Left lung (tissue), 10 donors: ENCODE results near the gene RAF1. TPM values are rescaled to one million over a fixed set of nuclear protein-coding genes. Genes with fewer than 3 reads are reported as not detected.
"Not testable (repeated sequence)": the region's sequence is repeated elsewhere in the genome, so short reads cannot be mapped to it uniquely, and the experiment has no call there.

ENCODE experiments used
- ATAC-seq: fragments of 200-7000 bp; cut with Tn5 transposase; one replicate; pipeline ENCODE4 v1.9.1; 2020; ENCODE audit warnings: moderate library complexity
- DNase-seq, 4 donors: peaks; one replicate each; pipeline ENCODE4 v3.0.0-alpha.2; 2013 to 2020
- H3K27ac ChIP-seq, 2 donors: fragments of 200-600 bp; sonication (generic) in 1 of 2; one replicate each; pipeline versions ENCODE4 v1.5.0 to v1.8.0; 2020 to 2021
- H3K27me3 ChIP-seq, 2 donors: fragments of 200-600 bp; sonication (generic) in 1 of 2; one replicate each; pipeline versions ENCODE4 v1.5.0 to v1.8.0; 2020 to 2021
- H3K36me3 ChIP-seq, 2 donors: fragments of 200-600 bp; sonication (generic) in 1 of 2; one replicate each; pipeline versions ENCODE4 v1.5.0 to v1.8.0; 2020 to 2021
- H3K4me1 ChIP-seq, 2 donors: fragments of 200-600 bp; one replicate each; pipeline ENCODE4 v1.8.0; 2021
- H3K4me3 ChIP-seq, 2 donors: fragments of 200-600 bp; sonication (generic) in 1 of 2; one replicate each; pipeline versions ENCODE4 v1.5.0 to v1.8.0; 2020 to 2021; ENCODE audit warnings: mild to moderate bottlenecking in 1 of 2
- H3K9me3 ChIP-seq, 2 donors: fragments of 200-600 bp; sonication (generic) in 1 of 2; one replicate each; pipeline versions ENCODE4 v1.5.0 to v1.8.0; 2020 to 2021
- intact Hi-C, 2 donors: fragments of 100-400 bp; cut with DNase I; formaldehyde crosslinking; loops; one replicate each; pipeline versions ENCODE4 v1.11.2 to v1.14.2; 2022
- polyA plus RNA-seq, 6 donors: library from polyadenylated mRNA; unstranded; fragments of 120-200 nt; gene quantifications; one replicate each; pipeline ENCODE4 v1.2.1, GENCODE V29; 2013; ENCODE audit not compliant: insufficient read length in 6 of 6
- total RNA-seq, 2 donors: library from RNA; stranded (reverse); fragmentation: NEBNext Ultra II Directional; extraction: Animal tissue kit (Norgen Biotek cat#: 25700); gene quantifications; one replicate each; pipeline ENCODE4 v1.2.1, GENCODE V29; 2021
- TF ChIP-seq, protein P1 (sequence below), 2 donors: fragments of 200-600 bp; sonication (generic) in 1 of 2; IDR thresholded peaks; one replicate each; pipeline versions ENCODE4 v1.5.0 to v1.8.0; 2021; ENCODE audit warnings: antibody characterized with exemption in 2 of 2
- donor health status: DM: no; HTN: yes; CAD: no.
- donor health status: DM: no; HTN: no; CAD: no.

The RAF1 gene
- total and polyA plus RNA-seq, 8 donors = 75.8 to 147 (median 128) TPM

DNA sequence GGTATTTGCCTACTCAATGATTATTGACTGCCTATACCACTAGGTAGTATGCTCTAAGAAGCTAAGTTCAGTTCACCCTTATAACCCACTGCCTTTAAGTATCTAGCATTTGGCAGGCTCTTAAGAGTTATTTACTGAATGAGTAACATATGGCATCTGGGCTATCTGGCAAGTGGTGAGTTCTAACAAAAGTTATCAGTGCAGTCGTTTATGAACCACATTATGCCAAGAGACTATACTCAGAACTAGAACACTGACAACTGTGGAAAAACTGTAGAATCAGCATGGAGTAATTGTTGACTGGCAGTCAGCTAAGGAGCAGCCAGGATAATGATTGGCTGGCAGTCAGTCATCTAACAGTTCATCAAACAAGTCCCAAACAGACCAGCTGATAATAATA is 25.8 kb downstream of the RAF1 start:
- Histone ChIP-seq H3K9me3 (no peaks in the 10 kb centered on the region), H3K27me3 (no peaks in the 10 kb centered on the region), H3K4me1 (peaks cover 0 to 10% of the 10 kb centered on the region in 2 donors), H3K4me3 (no peak overlapping the region), H3K27ac (no peak overlapping the region), H3K36me3 (peaks cover 0 to 16% of the 10 kb centered on the region in 2 donors)
- DNase-seq (peak in 2 of 4 donors; percentile 38 to 59), ATAC-seq (peak; percentile 75)
- TF ChIP-seq, protein P1, sequence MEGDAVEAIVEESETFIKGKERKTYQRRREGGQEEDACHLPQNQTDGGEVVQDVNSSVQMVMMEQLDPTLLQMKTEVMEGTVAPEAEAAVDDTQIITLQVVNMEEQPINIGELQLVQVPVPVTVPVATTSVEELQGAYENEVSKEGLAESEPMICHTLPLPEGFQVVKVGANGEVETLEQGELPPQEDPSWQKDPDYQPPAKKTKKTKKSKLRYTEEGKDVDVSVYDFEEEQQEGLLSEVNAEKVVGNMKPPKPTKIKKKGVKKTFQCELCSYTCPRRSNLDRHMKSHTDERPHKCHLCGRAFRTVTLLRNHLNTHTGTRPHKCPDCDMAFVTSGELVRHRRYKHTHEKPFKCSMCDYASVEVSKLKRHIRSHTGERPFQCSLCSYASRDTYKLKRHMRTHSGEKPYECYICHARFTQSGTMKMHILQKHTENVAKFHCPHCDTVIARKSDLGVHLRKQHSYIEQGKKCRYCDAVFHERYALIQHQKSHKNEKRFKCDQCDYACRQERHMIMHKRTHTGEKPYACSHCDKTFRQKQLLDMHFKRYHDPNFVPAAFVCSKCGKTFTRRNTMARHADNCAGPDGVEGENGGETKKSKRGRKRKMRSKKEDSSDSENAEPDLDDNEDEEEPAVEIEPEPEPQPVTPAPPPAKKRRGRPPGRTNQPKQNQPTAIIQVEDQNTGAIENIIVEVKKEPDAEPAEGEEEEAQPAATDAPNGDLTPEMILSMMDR (IDR thresholded peaks at IDR 0.05) = no peak
- intact Hi-C loops = no loop called here

DNA sequence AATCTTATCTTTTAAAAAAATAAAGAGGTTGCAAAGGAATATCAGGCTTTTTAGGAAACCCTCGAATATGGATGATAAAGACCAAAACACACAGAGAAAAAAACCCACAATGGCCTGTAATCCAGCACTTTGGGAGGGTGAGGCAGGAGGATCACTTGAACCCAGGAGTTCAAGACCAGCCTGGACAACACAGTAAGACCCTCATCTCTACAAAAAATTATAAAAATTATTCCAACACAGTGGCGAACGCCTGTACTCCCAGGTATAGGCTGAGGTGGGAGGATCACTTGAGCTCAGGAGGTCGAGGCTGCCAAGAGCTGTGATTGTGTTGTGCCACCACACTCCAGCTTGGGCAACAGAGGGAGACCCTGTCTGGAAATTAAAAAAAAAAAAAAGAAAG is 30.8 kb downstream of the RAF1 start:
- intact Hi-C loops = no loop called here
- no peak for ATAC-seq

DNA sequence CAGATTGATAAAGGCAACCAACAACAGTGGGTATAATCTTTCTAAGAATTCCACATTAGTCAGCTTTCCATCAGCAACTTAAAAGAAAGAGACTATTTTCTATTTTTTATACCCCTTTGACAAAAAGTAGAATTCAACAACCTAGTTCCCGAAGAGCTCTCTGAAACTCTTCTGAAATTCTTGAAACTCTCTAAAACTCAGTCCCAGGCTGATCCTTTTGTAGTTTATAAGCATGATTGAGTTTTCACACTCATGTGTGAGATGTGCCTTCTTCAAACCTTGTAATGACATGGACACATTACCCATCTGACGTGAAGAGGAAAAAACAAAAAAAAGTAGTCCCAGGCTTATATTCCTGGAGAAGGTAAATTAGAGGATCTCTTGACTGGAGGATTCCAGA is 31.4 kb downstream of the RAF1 start:
- TF ChIP-seq, protein P1 (IDR thresholded peaks at IDR 0.05) = no peak
- DNase-seq (no peak), ATAC-seq (no peak)
- Histone ChIP-seq H3K4me1 (peaks cover 7 to 43% of the 10 kb centered on the region in 2 donors), H3K27ac (no peak overlapping the region), H3K27me3 (no peaks in the 10 kb centered on the region), H3K9me3 (no peaks in the 10 kb centered on the region), H3K4me3 (no peak overlapping the region), H3K36me3 (peaks cover 0 to 9% of the 10 kb centered on the region in 2 donors)
- intact Hi-C loops = no loop called here

More for the DNA sequence above, 30.8 kb downstream of the RAF1 start:
- no peak for DNase-seq
- TF ChIP-seq, protein P1 (IDR thresholded peaks at IDR 0.05) = no peak
- Histone ChIP-seq H3K4me3 (no peak overlapping the region), H3K9me3 (no peaks in the 10 kb centered on the region), H3K4me1 (peaks cover 7 to 37% of the 10 kb centered on the region in 2 donors), H3K27me3 (no peaks in the 10 kb centered on the region), H3K36me3 (peaks cover 0 to 9% of the 10 kb centered on the region in 2 donors), H3K27ac (no peak overlapping the region)

DNA sequence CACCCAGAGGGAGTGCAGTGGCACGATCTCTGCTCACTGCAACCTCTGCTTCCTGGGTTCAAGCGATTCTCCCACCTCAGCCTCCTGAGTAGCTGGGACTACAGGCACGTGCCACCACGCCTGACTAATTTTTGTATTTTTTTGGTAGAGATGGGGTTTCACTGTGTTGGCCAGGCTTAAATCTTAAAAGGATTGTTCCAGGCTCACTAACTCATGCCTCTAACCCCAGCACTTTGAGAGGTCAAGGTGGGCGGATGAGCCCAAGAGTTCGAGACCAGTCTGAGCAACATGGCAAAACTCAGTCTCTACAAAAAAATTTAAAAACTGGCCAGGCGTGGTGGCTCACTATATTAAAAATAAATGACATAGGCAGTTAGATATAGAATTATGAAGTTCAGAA is 33.1 kb downstream of the RAF1 start:
- H3K27me3 ChIP-seq, intact Hi-C loops, DNase-seq, ATAC-seq, H3K9me3 ChIP-seq, H3K4me3 ChIP-seq, H3K36me3 ChIP-seq: not testable (repeated sequence)
- Histone ChIP-seq H3K4me1 (peaks cover 7 to 58% of the 10 kb centered on the region in 2 donors), H3K27ac (peak overlapping the region in 1 of 2 donors; percentile 37)

DNA sequence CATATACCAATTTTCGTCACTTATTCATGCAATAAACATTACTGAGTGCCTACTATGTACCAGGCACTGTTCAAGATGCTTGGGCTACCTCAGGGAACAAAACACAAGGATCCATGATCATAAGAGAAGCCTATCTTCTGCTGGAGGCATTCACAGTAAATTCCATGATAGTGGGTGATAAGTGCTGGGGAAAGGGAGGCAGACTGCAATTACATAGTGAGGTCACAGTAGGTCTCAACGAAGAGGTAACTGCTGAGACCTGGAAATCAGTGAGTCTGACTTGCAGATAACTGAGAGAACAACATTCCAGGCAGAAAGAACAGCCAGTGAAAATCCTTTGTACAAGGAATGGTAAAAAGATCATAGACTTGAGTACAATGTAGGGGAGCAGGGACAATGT is 33.6 kb downstream of the RAF1 start:
- intact Hi-C loops = no loop called here
- no peaks in the 10 kb centered on the region for H3K27me3 ChIP-seq
- H3K4me1 ChIP-seq = peaks cover 7 to 63% of the 10 kb centered on the region in 2 donors
- no peak overlapping the region for H3K4me3 ChIP-seq
- ATAC-seq (no peak), DNase-seq (no peak)
- TF ChIP-seq, protein P1 (IDR thresholded peaks at IDR 0.05) = no peak
- peak overlapping the region in 1 of 2 donors; percentile 37 for H3K27ac ChIP-seq
- H3K9me3 ChIP-seq = no peaks in the 10 kb centered on the region
- H3K36me3 ChIP-seq = peaks cover 0 to 3% of the 10 kb centered on the region in 2 donors

DNA sequence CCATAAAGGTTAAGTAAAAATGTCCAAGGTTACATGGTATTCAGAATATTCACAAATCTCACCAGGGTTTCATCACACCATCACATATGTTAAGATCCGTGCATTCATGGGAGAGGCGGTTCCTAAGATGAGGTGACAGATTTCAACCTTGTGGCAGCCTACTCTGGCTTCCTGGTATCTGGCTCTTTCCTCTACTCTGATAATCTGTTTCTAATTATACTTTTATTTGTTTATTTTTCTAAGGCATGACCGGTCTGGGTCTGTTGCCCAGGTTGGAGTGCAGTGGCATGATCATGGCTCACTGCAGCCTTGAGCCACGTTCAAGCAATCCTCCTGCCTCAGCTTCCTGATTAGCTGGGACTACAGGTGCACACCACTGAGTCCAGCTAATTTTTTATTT is 34.4 kb downstream of the RAF1 start:
- H3K27ac ChIP-seq = peak overlapping the region in 1 of 2 donors; percentile 16
- peak in 1 of 4 donors; percentile 41 for DNase-seq
- no peaks in the 10 kb centered on the region for H3K9me3 ChIP-seq
- H3K27me3 ChIP-seq = no peaks in the 10 kb centered on the region
- peak; percentile 73 for ATAC-seq
- peaks cover 7 to 70% of the 10 kb centered on the region in 2 donors for H3K4me1 ChIP-seq
- no peak overlapping the region for H3K4me3 ChIP-seq
- TF ChIP-seq, protein P1 (IDR thresholded peaks at IDR 0.05) = no peak
- intact Hi-C loops = no loop called here
- H3K36me3 ChIP-seq = no peaks in the 10 kb centered on the region
